Middle frontal gyrus (tissue), 1 donor: ENCODE data around the gene BPIFA3.
"Not testable (repeated sequence)": the region's sequence is repeated elsewhere in the genome, so short reads cannot be mapped to it uniquely, and the experiment has no call there.

Source experiments
- DNase-seq: peaks from one replicate; pipeline ENCODE4 v3.0.0-alpha.2; 2015; ENCODE audit warnings: low spot score; ENCODE audit errors: extremely low spot score

The BPIFA3 gene

DNA sequence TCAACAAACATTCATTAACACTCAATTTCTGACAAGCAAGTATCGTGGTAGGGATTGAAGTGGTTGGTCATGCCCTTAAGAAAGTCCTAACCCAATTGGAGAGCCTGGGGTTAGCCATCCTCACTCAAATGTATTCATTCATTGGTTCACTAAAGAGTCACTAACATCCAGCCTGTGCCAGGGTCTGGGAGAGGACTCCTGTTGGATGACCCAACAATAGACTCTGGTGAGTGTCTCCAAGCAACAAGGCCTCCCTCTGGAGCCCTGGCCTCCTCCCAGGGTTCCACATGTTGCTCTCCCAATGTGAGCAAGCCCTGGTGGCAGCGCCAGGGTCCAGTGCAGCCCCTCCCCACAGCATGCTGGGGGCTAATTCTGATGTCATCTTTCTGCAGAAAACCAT lies at the start of gene BPIFA3:
Gene BPIFA3 (plus strand): TSS at position 301 of the 400 bp plus-strand sequence. CDS start 185 bp downstream, outside the sequence.
- no peak for DNase-seq

GRCh38 chr20:33167859-33168258 lies 49.3 kb upstream of the BPIFA3 start, which contains the start of gene BPIFA2:
BPIFA2 (plus strand) TSS chr20:33168159; CDS start chr20:33169146, 987 bp downstream.
- DNase-seq = no peak

- no peak for DNase-seq
Measured at GRCh38 chr20:33169176-33169794, 47.9 kb upstream of the BPIFA3 start.

GRCh38 chr20:33172781-33173180 lies 44.4 kb upstream of the BPIFA3 start:
- DNase-seq = no peak

DNA sequence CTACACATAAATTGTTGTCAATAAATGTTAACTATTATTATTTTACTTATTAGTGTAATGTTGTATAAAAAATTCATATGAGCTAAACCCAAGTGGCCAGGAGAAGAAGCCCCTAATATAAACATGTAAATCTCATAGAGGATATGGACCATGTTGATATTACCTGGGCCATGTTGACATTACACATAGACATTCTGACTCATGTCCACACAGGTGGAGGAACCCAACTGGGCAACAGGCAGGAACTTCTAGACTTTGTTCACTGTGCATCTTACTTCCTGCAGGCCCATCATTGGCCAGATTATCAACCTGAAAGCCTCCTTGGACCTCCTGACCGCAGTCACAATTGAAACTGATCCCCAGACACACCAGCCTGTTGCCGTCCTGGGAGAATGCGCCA lies 42.0 kb upstream of the BPIFA3 start:
- no peak for DNase-seq

- DNase-seq = no peak
Measured at GRCh38 chr20:33176101-33176500, 41.1 kb upstream of the BPIFA3 start.

GRCh38 chr20:33177866-33178265 lies 39.3 kb upstream of the BPIFA3 start:
- no peak for DNase-seq

DNA sequence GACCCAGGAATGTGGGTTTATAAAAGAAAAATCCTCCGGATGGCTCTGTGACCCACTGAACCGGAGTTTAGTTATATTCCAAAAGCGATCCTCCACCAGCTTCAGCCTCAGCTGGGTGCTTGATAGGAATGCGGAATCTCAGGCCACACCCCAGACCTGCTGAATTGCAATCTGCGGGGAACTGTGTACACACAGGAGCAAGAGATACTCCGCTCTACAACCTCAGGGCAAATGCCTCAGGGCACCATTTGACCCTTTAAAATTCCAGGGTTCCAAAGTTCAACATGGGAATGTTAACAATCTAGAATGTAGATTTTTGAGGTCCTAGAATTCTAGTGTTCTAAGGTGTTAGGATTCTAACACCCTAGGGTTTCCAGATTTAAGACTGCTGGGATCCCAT lies 38.4 kb upstream of the BPIFA3 start:
- no peak for DNase-seq

GRCh38 chr20:33180169-33180568 lies 37.0 kb upstream of the BPIFA3 start:
- no peak for DNase-seq

GRCh38 chr20:33181482-33182093 lies 35.6 kb upstream of the BPIFA3 start:
- DNase-seq = no peak

GRCh38 chr20:33183312-33183711 lies 33.8 kb upstream of the BPIFA3 start:
- DNase-seq = no peak

GRCh38 chr20:33185031-33185590 lies 32.0 kb upstream of the BPIFA3 start:
- DNase-seq = not testable (repeated sequence)

GRCh38 chr20:33187491-33187890 lies 29.7 kb upstream of the BPIFA3 start:
- DNase-seq = no peak

DNA sequence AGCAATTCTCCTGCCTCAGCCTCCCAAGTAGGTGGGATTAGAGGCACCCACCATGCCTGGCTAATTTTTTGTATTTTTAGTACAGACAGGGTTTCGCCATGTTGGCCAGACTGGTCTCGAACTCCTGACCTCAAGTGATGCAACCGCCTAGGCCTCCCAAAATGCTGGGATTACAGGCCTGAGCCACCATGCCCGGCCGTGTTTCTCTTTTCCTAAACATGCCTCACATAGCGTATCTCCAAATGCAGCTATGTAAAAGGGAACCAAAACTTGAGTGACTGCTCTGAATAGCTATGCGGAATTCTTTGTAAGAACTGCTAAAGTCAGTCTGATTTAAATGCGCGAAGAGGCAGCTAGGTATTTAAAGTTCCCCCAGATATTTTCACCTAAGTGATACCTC lies 28.7 kb upstream of the BPIFA3 start:
- DNase-seq = no peak

- DNase-seq = no peak
Measured at GRCh38 chr20:33191484-33191883, 25.7 kb upstream of the BPIFA3 start.

GRCh38 chr20:33191955-33192354 lies 25.2 kb upstream of the BPIFA3 start:
- no peak for DNase-seq

GRCh38 chr20:33192912-33193501 lies 24.1 kb upstream of the BPIFA3 start:
- no peak for DNase-seq

DNA sequence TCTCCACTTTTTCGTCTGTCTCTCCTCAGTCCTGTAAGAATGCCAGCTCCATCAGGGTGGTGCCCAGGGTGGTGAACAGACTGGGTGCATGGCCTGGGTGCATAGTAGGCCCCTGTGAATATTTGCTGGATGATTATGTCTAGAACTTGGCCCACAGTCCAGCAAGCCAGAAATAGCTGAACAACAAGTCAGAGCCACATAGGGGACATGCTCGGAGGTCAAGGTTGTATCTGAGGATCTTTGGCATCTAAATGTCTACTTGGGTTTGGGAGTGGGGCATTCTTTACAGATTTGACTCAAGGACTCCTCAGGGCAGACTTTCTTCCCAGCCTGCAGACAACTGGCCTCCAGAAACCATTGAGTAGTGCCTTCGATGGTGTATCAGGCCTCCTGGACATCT lies 18.1 kb upstream of the BPIFA3 start:
- DNase-seq = no peak

DNA sequence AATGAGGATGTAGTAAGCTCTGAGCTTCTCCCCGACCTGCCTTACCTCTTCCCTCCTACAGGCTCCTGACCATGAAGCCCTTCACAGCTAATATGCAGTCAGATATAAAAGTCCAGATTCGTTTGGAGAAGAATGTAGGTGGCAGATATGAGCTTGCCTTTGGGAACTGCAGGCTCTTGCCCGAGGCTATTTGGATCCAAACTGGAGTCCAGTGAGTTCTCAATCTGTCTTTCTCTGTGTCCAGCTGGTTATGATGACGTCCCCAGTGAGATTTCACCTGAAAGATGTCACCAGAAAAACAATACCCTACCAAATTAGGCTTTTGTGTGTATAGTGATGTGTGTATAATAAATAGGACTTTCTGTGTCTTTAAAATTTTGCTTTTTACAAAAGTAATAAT lies 14.7 kb upstream of the BPIFA3 start:
- DNase-seq = no peak

DNA sequence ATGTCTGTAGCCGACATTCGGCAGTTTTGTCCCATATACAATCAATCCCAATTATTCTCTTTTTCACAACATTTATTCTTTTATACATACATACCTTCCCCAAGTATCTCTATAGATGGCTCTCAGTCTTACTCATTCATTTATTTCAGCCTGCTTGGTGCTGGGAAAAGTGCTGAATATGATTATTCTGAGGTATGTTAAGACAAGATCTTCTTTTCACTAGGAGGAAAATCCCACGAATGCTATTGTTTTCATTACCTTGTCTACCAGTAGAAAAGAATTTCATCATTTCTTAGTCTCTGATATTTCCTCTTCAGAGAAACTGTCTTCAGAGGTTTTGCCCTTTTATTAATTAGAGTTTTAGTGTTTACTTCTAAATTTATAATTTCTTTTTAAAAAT lies 13.7 kb upstream of the BPIFA3 start:
- DNase-seq = no peak

DNA sequence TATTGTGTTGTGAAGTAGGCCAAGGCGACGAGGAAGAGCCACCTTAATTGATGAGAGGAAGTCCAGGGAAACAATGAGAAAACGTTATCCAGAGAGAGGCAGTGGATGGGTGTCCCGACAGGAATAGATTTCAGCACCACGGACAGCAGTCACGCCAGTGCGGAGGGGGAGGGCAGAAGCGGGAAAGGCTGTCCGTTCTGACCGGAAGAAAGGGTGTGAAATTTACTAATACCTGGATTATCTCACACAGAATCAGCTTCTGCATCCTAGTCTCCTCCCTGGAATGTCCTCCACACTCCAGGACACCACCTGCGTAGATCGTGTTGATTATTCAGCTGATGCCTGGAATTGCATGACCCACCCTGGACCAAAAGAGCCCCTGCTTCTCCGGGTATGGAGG lies 7.4 kb upstream of the BPIFA3 start:
- DNase-seq = no peak

GRCh38 chr20:33210371-33210770 lies 6.8 kb upstream of the BPIFA3 start:
- DNase-seq = no peak
